ENCODE data around the gene MOSPD3. TPM values are rescaled to one million over a fixed set of nuclear protein-coding genes. Genes with fewer than 3 reads are reported as not detected.

Gene MOSPD3
- total and polyA plus RNA-seq, 9 donors, result 9.2 to 27.7 (median 24.4) TPM

DNA sequence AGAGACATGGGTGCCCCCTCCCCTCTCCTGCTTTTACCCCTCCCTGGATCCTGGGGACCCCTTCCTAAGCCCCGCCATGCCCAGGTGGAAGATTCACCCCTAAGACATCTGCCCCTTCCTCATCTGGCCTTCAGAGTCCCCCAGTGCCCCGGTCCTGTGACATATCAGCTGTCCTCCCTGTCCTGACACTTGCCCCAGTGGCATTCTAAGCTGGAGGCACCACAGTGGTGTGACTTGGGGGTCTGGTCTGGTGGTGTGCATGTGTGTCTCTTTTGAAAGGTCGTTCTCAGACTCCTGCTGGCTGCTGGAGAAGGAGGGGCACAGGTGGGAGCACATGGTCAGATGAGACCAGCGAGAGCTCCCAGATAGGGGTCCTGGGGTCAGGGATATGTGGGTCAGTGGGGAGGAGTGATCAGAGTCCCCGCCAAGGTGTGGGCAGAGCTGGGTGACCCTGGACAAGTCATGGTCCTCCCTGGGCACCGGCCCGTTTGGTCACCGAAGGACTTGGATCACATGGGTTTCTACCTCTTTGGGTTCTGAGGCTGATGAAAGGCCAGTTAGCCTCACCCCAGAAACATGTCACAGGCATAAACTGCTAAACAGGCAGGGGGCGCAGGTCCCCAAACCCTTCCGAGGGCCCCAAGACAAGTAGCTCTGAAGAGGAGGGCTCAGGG is 29.7 kb downstream of the MOSPD3 start:
- no peak overlapping the region for H3K4me3 ChIP-seq
- no peaks in the 10 kb centered on the region for H3K9me3 ChIP-seq
- WGBS, 3 donors, result 64 to 71% (median 68%) methylated on average over 10 of the region's 10 CpGs
- no peak overlapping the region for H3K27ac ChIP-seq
- no peaks in the 10 kb centered on the region for H3K36me3 ChIP-seq
- no peak for DNase-seq
- no peak for TF ChIP-seq POLR2A (IDR thresholded peaks at IDR 0.05)
- TF ChIP-seq, protein P1, sequence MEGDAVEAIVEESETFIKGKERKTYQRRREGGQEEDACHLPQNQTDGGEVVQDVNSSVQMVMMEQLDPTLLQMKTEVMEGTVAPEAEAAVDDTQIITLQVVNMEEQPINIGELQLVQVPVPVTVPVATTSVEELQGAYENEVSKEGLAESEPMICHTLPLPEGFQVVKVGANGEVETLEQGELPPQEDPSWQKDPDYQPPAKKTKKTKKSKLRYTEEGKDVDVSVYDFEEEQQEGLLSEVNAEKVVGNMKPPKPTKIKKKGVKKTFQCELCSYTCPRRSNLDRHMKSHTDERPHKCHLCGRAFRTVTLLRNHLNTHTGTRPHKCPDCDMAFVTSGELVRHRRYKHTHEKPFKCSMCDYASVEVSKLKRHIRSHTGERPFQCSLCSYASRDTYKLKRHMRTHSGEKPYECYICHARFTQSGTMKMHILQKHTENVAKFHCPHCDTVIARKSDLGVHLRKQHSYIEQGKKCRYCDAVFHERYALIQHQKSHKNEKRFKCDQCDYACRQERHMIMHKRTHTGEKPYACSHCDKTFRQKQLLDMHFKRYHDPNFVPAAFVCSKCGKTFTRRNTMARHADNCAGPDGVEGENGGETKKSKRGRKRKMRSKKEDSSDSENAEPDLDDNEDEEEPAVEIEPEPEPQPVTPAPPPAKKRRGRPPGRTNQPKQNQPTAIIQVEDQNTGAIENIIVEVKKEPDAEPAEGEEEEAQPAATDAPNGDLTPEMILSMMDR (IDR thresholded peaks at IDR 0.05), result no peak
- H3K27me3 ChIP-seq, result no peaks in the 10 kb centered on the region
- H3K4me1 ChIP-seq (ENCODE audit: insufficient read depth), result no peaks in the 10 kb centered on the region
- intact Hi-C loops (cut with DNase I), result no loop called here

DNA sequence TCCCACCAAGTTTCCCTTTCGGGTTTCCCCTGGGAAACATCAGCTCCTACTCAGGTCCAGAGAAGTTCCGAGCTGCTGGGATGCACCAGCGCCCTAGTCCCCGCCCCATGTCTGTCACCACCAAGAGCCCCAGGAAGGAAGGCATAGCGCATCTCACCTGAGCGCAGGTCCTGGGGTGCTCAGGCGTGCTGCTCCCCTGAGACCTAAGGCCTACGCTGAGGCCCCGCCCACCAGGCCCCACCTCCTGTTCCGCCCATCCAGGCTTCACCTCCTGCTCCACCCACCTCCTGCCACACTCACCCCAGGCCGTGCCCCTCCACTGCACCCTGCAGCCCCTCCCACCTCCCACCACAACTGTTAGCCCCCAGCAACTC is 30.2 kb downstream of the MOSPD3 start:
- Histone ChIP-seq H3K36me3 (no peaks in the 10 kb centered on the region), H3K4me1 (ENCODE audit: insufficient read depth) (no peaks in the 10 kb centered on the region), H3K4me3 (no peak overlapping the region), H3K27ac (no peak overlapping the region), H3K9me3 (no peaks in the 10 kb centered on the region), H3K27me3 (no peaks in the 10 kb centered on the region)
- WGBS, 3 donors, result 52 to 67% (median 56%) methylated on average over 11 of the region's 11 CpGs
- no peak for TF ChIP-seq EP300 (IDR thresholded peaks at IDR 0.05)
- TF ChIP-seq POLR2A (IDR thresholded peaks at IDR 0.05), result no peak
- TF ChIP-seq, protein P1 (IDR thresholded peaks at IDR 0.05), result no peak
- no peak for DNase-seq
- intact Hi-C loops (cut with DNase I), result no loop called here

DNA sequence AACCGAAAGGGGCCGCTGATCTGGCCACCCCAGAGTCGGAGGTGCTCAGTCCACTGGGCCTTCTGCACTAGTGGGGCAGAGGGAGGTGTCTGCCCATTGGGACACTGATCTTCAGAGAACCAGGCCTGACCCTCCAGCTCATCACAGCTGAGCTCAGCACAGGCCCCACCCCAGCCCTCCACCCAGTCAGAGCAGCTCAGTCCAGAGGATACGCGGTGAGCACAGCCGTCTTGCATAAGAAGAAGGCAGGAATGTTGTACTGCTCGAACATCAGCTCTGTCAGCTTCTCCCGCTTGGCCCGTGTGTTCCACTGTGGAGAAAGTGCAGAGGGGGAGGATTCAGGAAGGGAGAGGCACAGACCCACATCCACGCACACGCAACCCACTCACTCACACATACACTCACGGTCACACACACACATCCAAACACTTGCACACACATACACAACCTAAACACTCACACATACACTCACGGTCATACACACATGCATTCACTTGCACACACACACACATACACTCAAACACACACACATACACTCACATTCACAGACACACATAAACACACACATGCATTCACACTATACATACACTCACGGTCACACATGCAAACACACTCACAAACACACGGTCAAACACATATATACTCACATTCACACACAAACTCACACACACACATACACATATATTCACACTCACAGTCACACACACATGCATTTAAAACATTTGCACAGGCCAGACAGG is 37.7 kb downstream of the MOSPD3 start:
- no peak for DNase-seq
- WGBS, 3 donors, result 63 to 69% (median 68%) methylated on average over 15 of the region's 15 CpGs
- Histone ChIP-seq H3K9me3 (no peaks in the 10 kb centered on the region), H3K27me3 (no peaks in the 10 kb centered on the region), H3K4me1 (ENCODE audit: insufficient read depth) (no peaks in the 10 kb centered on the region), H3K4me3 (no peak overlapping the region), H3K36me3 (no peaks in the 10 kb centered on the region), H3K27ac (no peak overlapping the region)
- TF ChIP-seq EP300 (IDR thresholded peaks at IDR 0.05) (no peak), POLR2A (IDR thresholded peaks at IDR 0.05) (no peak)
- TF ChIP-seq, protein P1 (IDR thresholded peaks at IDR 0.05), result no peak
- intact Hi-C loops (cut with DNase I), result loop anchor here in 1 of 4 donors (10.0 kb wide), 1 partner anchor 55 kb away; the partner anchor contains the start of gene POP7

DNA sequence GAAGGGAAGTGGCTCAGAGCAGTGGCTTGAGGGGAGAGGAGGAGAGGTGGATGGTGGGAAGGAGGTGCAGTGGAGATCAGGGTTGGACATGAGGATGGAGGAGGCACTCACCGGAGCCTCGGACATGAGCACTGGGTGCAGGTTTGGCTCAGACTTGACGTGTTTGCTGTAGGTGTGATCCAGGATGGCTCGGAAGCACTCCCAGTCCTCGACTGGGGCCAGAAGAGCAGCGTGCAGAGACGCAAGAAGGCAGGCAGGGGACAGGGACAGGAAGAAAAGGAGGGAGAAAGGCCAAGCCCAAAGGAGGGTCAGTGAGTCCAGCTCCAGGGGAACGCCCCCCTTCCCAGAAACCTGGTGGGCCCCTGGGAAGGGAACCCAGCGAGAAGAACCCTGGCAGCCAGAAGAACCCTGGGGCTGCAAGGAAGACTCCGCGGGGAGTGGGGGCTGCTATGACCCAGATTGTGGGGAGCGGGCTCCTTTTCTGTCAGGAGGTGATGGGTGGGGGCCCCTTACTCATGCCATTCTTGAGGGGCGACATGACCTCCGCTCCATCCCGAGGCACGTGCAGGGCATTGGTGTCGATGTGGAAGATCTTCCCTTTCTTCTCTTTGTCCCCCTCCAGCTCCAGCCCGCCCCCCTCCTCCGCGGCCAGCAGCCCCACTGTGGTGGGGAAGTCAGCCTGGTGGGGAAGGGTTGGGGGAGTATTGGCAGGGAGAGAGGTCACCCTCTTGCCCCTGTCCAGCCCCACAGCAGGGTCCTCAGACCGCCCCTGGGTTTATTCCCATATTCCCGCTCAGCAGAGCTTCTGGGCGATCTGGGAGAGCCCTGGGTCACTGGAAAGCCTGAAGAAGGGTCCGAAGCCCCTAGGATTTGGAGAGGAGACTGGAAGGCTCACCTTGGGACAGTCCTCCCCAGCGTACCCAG is 42.8 kb downstream of the MOSPD3 start:
- H3K4me3 ChIP-seq, result no peak overlapping the region
- TF ChIP-seq POLR2A (IDR thresholded peaks at IDR 0.05) (no peak), EP300 (IDR thresholded peaks at IDR 0.05) (no peak)
- TF ChIP-seq, protein P1 (IDR thresholded peaks at IDR 0.05), result no peak
- no peaks in the 10 kb centered on the region for H3K4me1 ChIP-seq (ENCODE audit: insufficient read depth)
- H3K27me3 ChIP-seq, result no peaks in the 10 kb centered on the region
- intact Hi-C loops (cut with DNase I), result loop anchor here in 1 of 4 donors (10.0 kb wide), 1 partner anchor 50 kb away; the partner anchor contains the start of gene POP7
- WGBS, 3 donors, result 48 to 53% (median 53%) methylated on average over 25 of the region's 25 CpGs
- DNase-seq, result no peak
- H3K36me3 ChIP-seq, result no peaks in the 10 kb centered on the region
- no peaks in the 10 kb centered on the region for H3K9me3 ChIP-seq
- no peak overlapping the region for H3K27ac ChIP-seq
